ENCODE data around the gene PSMD9. TPM values are rescaled to one million over a fixed set of nuclear protein-coding genes. Genes with fewer than 3 reads are reported as not detected.

Gene PSMD9
- polyA plus RNA-seq, 1 donor from 2014 or later: 79.3 TPM

DNA sequence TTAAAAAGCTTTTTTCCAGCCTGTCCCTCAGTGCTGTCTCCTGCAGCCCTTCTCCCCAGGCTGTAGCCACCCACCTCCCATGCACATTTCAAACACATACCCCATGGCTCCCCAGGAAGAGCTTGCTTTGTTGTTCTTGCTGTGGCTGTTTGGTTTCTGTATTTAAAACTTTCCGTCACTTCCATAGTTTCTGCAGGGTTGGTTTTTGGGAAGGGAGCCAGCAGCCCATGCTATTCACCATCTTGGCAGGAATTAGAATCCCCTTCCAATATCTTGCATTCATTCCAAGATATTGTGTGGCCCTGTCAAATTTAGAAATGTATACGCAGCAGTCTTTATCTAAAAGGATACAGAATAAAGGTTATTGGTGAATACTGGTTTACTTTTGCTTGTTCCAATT lies 59.4 kb downstream of the PSMD9 start:
- Histone ChIP-seq H3K9me3 (ENCODE audit: low read length) (no peaks in the 10 kb centered on the region), H3K79me2 (replicated peaks; ENCODE audit: insufficient read depth, low read length) (no peaks in the 10 kb centered on the region), H3K9ac (ENCODE audit: low read length) (no peak overlapping the region), H3K27me3 (ENCODE audit: insufficient read depth, low read depth, low read length) (no peaks in the 10 kb centered on the region), H2AFZ (ENCODE audit: low read depth, low read length) (no peak overlapping the region), H3K4me2 (ENCODE audit: low read length) (no peak overlapping the region), H3K9me2 (ENCODE audit: insufficient read depth, low read length) (no peaks in the 10 kb centered on the region), H3K36me3 (ENCODE audit: insufficient read depth, low read length) (no peaks in the 10 kb centered on the region), H3K27ac (ENCODE audit: low read length) (no peak overlapping the region), H4K20me1 (ENCODE audit: insufficient read depth) (no peaks in the 10 kb centered on the region), H3F3A (ENCODE audit: insufficient read depth, low read length, poor library complexity, severe bottlenecking) (no peaks in the 10 kb centered on the region), H3K4me3 (ENCODE audit: low read length) (no peak overlapping the region)
- no peak for TF ChIP-seq POLR2AphosphoS5 (IDR thresholded peaks at IDR 0.05)
- no peak for TF ChIP-seq EZH2 (IDR thresholded peaks at IDR 0.05; ENCODE audit: borderline replicate concordance, insufficient read depth, low read length, poor library complexity, severe bottlenecking)
- TF ChIP-seq, protein P1, sequence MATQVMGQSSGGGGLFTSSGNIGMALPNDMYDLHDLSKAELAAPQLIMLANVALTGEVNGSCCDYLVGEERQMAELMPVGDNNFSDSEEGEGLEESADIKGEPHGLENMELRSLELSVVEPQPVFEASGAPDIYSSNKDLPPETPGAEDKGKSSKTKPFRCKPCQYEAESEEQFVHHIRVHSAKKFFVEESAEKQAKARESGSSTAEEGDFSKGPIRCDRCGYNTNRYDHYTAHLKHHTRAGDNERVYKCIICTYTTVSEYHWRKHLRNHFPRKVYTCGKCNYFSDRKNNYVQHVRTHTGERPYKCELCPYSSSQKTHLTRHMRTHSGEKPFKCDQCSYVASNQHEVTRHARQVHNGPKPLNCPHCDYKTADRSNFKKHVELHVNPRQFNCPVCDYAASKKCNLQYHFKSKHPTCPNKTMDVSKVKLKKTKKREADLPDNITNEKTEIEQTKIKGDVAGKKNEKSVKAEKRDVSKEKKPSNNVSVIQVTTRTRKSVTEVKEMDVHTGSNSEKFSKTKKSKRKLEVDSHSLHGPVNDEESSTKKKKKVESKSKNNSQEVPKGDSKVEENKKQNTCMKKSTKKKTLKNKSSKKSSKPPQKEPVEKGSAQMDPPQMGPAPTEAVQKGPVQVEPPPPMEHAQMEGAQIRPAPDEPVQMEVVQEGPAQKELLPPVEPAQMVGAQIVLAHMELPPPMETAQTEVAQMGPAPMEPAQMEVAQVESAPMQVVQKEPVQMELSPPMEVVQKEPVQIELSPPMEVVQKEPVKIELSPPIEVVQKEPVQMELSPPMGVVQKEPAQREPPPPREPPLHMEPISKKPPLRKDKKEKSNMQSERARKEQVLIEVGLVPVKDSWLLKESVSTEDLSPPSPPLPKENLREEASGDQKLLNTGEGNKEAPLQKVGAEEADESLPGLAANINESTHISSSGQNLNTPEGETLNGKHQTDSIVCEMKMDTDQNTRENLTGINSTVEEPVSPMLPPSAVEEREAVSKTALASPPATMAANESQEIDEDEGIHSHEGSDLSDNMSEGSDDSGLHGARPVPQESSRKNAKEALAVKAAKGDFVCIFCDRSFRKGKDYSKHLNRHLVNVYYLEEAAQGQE (IDR thresholded peaks at IDR 0.05; ENCODE audit: borderline replicate concordance): no peak
- no peak for TF ChIP-seq RAD21 (conservative IDR thresholded peaks at IDR 0.05)
- TF ChIP-seq MXI1 (conservative IDR thresholded peaks at IDR 0.05; ENCODE audit: poor library complexity, severe bottlenecking): no peak
- TF ChIP-seq SMC3 (conservative IDR thresholded peaks at IDR 0.05; ENCODE audit: poor library complexity): no peak
- TF ChIP-seq, protein P2, sequence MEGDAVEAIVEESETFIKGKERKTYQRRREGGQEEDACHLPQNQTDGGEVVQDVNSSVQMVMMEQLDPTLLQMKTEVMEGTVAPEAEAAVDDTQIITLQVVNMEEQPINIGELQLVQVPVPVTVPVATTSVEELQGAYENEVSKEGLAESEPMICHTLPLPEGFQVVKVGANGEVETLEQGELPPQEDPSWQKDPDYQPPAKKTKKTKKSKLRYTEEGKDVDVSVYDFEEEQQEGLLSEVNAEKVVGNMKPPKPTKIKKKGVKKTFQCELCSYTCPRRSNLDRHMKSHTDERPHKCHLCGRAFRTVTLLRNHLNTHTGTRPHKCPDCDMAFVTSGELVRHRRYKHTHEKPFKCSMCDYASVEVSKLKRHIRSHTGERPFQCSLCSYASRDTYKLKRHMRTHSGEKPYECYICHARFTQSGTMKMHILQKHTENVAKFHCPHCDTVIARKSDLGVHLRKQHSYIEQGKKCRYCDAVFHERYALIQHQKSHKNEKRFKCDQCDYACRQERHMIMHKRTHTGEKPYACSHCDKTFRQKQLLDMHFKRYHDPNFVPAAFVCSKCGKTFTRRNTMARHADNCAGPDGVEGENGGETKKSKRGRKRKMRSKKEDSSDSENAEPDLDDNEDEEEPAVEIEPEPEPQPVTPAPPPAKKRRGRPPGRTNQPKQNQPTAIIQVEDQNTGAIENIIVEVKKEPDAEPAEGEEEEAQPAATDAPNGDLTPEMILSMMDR (IDR thresholded peaks at IDR 0.05; ENCODE audit: poor library complexity, severe bottlenecking): no peak

DNA sequence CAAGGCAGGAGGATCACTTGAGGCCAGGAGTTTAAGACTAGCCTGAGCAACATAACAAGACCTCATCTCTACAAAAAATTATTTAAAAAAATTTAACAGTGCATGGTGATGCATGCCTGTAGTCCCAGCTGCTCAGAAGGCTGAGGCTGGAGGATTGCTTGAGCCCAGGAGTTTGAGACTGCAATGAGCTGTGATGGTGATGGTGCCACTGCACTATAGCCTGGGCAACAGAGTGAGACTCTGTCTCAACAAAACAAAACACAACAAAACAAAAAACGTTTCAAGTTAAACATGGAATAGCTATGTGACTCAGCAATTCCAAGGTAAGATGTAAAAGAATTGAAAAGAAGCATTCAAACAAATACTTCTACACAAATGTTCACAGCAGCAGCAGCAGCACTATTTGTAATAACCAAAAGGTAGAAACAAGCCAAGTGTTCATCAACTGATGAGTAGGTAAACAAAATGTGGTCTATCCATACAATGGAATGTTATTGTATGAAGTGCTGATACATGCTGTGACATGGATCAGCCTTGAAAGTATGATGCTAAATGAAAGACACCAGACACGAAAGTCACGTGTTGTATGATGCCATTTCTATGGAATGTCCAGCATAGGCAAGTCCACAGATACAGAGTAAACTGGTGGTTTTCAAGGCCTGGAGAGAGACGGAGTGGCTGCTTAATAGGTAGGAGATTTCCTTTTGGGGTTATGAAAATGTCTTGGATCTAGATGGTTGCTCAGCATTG lies 61.2 kb downstream of the PSMD9 start:
- Histone ChIP-seq H4K20me1 (ENCODE audit: insufficient read depth) (no peaks in the 10 kb centered on the region), H3K9ac (ENCODE audit: low read length) (no peak overlapping the region), H3K4me2 (ENCODE audit: low read length) (no peak overlapping the region), H3K27ac (ENCODE audit: low read length) (no peak overlapping the region), H3K79me2 (replicated peaks; ENCODE audit: insufficient read depth, low read length) (no peaks in the 10 kb centered on the region), H3K9me2 (ENCODE audit: insufficient read depth, low read length) (no peaks in the 10 kb centered on the region), H2AFZ (ENCODE audit: low read depth, low read length) (no peak overlapping the region), H3K4me3 (ENCODE audit: low read length) (no peak overlapping the region), H3F3A (ENCODE audit: insufficient read depth, low read length, poor library complexity, severe bottlenecking) (no peaks in the 10 kb centered on the region), H3K27me3 (ENCODE audit: insufficient read depth, low read depth, low read length) (no peaks in the 10 kb centered on the region), H3K36me3 (ENCODE audit: insufficient read depth, low read length) (no peaks in the 10 kb centered on the region), H3K9me3 (ENCODE audit: low read length) (no peaks in the 10 kb centered on the region)
- TF ChIP-seq SMC3 (conservative IDR thresholded peaks at IDR 0.05; ENCODE audit: poor library complexity): no peak
- no peak for TF ChIP-seq RAD21 (conservative IDR thresholded peaks at IDR 0.05)
- TF ChIP-seq POLR2AphosphoS5 (IDR thresholded peaks at IDR 0.05): no peak
